ENCODE results near the gene RXRA.

GRCh38 chr9:134295746-134296250 is 30.5 kb upstream of the RXRA start:
- no peak for TF ChIP-seq GABPA (IDR thresholded peaks at IDR 0.05; ENCODE audit: low read depth)
- TF ChIP-seq TCF3 (IDR thresholded peaks at IDR 0.05; ENCODE audit: borderline replicate concordance, insufficient read depth, low read depth, low read length): no peak
- TF ChIP-seq SP1 (IDR thresholded peaks at IDR 0.05; ENCODE audit: low read depth, low read length): no peak
- no peak for TF ChIP-seq CTCF (IDR thresholded peaks at IDR 0.05 in 2 of 3, conservative IDR thresholded peaks at IDR 0.05 in 1 of 3; ENCODE audit: control insufficient read depth in 2 of 3, extremely low read depth in 1 of 3, insufficient read depth in 1 of 3, low read depth in 3 of 3, low read length in 3 of 3)
- no peak for TF ChIP-seq NBN (IDR thresholded peaks at IDR 0.05)
- TF ChIP-seq TCF12 (IDR thresholded peaks at IDR 0.05; ENCODE audit: low read depth, low read length): no peak
- no peak for TF ChIP-seq IRF3 (IDR thresholded peaks at IDR 0.05)
- TF ChIP-seq ZNF207 (IDR thresholded peaks at IDR 0.05; ENCODE audit: borderline replicate concordance): no peak
- no peak for TF ChIP-seq ZBTB11 (CRISPR knock-in tag; IDR thresholded peaks at IDR 0.05)
- TF ChIP-seq POLR2AphosphoS5 (IDR thresholded peaks at IDR 0.05; ENCODE audit: low read length): no peak
- no peak for TF ChIP-seq CHD2 (IDR thresholded peaks at IDR 0.05; ENCODE audit: borderline replicate concordance, low read depth, low read length)
- TF ChIP-seq RAD51 (IDR thresholded peaks at IDR 0.05): no peak
- no peak for TF ChIP-seq RBBP5 (conservative IDR thresholded peaks at IDR 0.05)

All from GM12878 (cell line).